Left ventricle myocardium inferior (tissue), 1 donor: Measurements from ENCODE around the gene THUMPD3. TPM values are rescaled to one million over a fixed set of nuclear protein-coding genes. Genes with fewer than 3 reads are reported as not detected.
A peak's percentile ranks its signal among the peaks of the same experiment; 100 is the strongest.

Experiments
- DNase-seq: peaks from one replicate; pipeline ENCODE4 v3.0.0-alpha.2; 2020
- H3K27ac ChIP-seq: fragments of 200-600 bp; replicated peaks from 2 replicates; pipeline ENCODE4 v1.8.0; 2021
- H3K27me3 ChIP-seq: fragments of 200-600 bp; 2 replicates; pipeline ENCODE4 v1.8.0; 2021; ENCODE audit warnings: low read depth
- H3K36me3 ChIP-seq: fragments of 200-600 bp; 2 replicates; pipeline ENCODE4 v1.8.0; 2021
- H3K4me1 ChIP-seq: fragments of 200-600 bp; 2 replicates; pipeline ENCODE4 v1.8.0; 2021
- H3K4me3 ChIP-seq: fragments of 200-600 bp; 2 replicates; pipeline ENCODE4 v1.8.0; 2021; ENCODE audit warnings: mild to moderate bottlenecking, moderate library complexity
- H3K9me3 ChIP-seq: fragments of 200-600 bp; replicated peaks from 2 replicates; pipeline ENCODE4 v1.8.0; 2021
- CTCF ChIP-seq: fragments of 200-600 bp; IDR thresholded peaks from 2 replicates; pipeline ENCODE4 v1.8.0; 2021; ENCODE audit warnings: antibody characterized with exemption, mild to moderate bottlenecking, borderline replicate concordance
- intact Hi-C: fragments of 100-400 bp; cut with micrococcal nuclease; formaldehyde crosslinking; loops from one replicate; pipeline ENCODE4 v1.11.0; 2022
- total RNA-seq: library from RNA; stranded (reverse); fragmentation: NEBNext Ultra II Directional; extraction: Animal tissue kit (Norgen Biotek cat#: 25700); gene quantifications from one replicate; pipeline ENCODE4 v1.2.1, GENCODE V29; 2021
- donor health status: DM: no; HTN: yes; CAD: no; lungs with severe emphysema.

THUMPD3 gene
- total RNA-seq, 1 donor from 2014 or later: 57.4 TPM

- Histone ChIP-seq H3K4me3 (peak overlapping the region; percentile 25), H3K4me1 (peaks cover 100% of the 10 kb centered on the region), H3K36me3 (no peaks in the 10 kb centered on the region), H3K27me3 (no peaks in the 10 kb centered on the region), H3K9me3 (no peaks in the 10 kb centered on the region), H3K27ac (peak overlapping the region; percentile 98)
- no peak for DNase-seq
- intact Hi-C loops: no loop called here
- no peak for TF ChIP-seq CTCF
Measured at GRCh38 chr3:9403463-9403862, 40.6 kb downstream of the THUMPD3 start.

GRCh38 chr3:9404680-9405079 is 41.8 kb downstream of the THUMPD3 start:
- Histone ChIP-seq H3K4me3 (peak overlapping the region; percentile 3), H3K4me1 (peaks cover 100% of the 10 kb centered on the region)
- intact Hi-C loops: no loop called here

GRCh38 chr3:9405756-9406155 is 42.9 kb downstream of the THUMPD3 start:
- Histone ChIP-seq H3K4me3 (no peak overlapping the region), H3K4me1 (peaks cover 100% of the 10 kb centered on the region), H3K9me3 (no peaks in the 10 kb centered on the region), H3K27me3 (no peaks in the 10 kb centered on the region), H3K27ac (peak overlapping the region; percentile 54), H3K36me3 (no peaks in the 10 kb centered on the region)
- TF ChIP-seq CTCF: no peak
- intact Hi-C loops: no loop called here
- DNase-seq: no peak

More at GRCh38 chr3:9404680-9405079, 41.8 kb downstream of the THUMPD3 start:
- Histone ChIP-seq H3K36me3 (no peaks in the 10 kb centered on the region), H3K27ac (peak overlapping the region; percentile 54), H3K27me3 (no peaks in the 10 kb centered on the region), H3K9me3 (no peaks in the 10 kb centered on the region)
- no peak for DNase-seq
- TF ChIP-seq CTCF: peak; percentile 27

- peak overlapping the region; percentile 44 for H3K27ac ChIP-seq
- no peak for TF ChIP-seq CTCF
- no peaks in the 10 kb centered on the region for H3K36me3 ChIP-seq
- H3K9me3 ChIP-seq: no peaks in the 10 kb centered on the region
- intact Hi-C loops: no loop called here
- H3K27me3 ChIP-seq: no peaks in the 10 kb centered on the region
- no peak for DNase-seq
- H3K4me3 ChIP-seq: no peak overlapping the region
- H3K4me1 ChIP-seq: peaks cover 100% of the 10 kb centered on the region
Measured at GRCh38 chr3:9406856-9407626, 44.2 kb downstream of the THUMPD3 start.

GRCh38 chr3:9408061-9408460 is 45.2 kb downstream of the THUMPD3 start:
- Histone ChIP-seq H3K27me3 (no peaks in the 10 kb centered on the region), H3K36me3 (no peaks in the 10 kb centered on the region), H3K9me3 (no peaks in the 10 kb centered on the region), H3K4me3 (no peak overlapping the region), H3K27ac (peak overlapping the region; percentile 44), H3K4me1 (peaks cover 100% of the 10 kb centered on the region)
- DNase-seq: no peak
- intact Hi-C loops: no loop called here
- no peak for TF ChIP-seq CTCF
